Stimulated activated CD4-positive, alpha-beta T cell treated with anti-CD3 and anti-CD28 coated beads, TNF-alpha, amount 100 ng/mL, for 4 hours (primary cell): ENCODE data around the gene GDF7.

ENCODE experiments used
- DNase-seq, 3 experiments: peaks; one replicate each; pipeline ENCODE4 v3.0.0-alpha.2; 2020; ENCODE audit warnings: low read depth in 3 of 3

The GDF7 gene

GRCh38 chr2:20666304-20667150 lies at the start of gene GDF7:
TSS of gene GDF7 (plus strand) at chr2:20667144. CDS start at chr2:20667240, 96 bp downstream.
- DNase-seq: no peak

GRCh38 chr2:20617892-20618467 lies 49.0 kb upstream of the GDF7 start:
- no peak for DNase-seq

GRCh38 chr2:20618468-20618885 lies 48.5 kb upstream of the GDF7 start:
- DNase-seq: no peak

- no peak for DNase-seq
These were observed 47.9 kb upstream of the GDF7 start for GRCh38 chr2:20618886-20619521.

GRCh38 chr2:20619624-20620024 lies 47.3 kb upstream of the GDF7 start:
- no peak for DNase-seq

- DNase-seq: no peak
These were observed 46.7 kb upstream of the GDF7 start for GRCh38 chr2:20620271-20620681.

- DNase-seq: no peak
These were observed 46.1 kb upstream of the GDF7 start for GRCh38 chr2:20620696-20621365.

- no peak for DNase-seq
These were observed 45.3 kb upstream of the GDF7 start for GRCh38 chr2:20621366-20622295.

GRCh38 chr2:20622296-20622686 lies 44.7 kb upstream of the GDF7 start:
- DNase-seq: no peak

- no peak for DNase-seq
These were observed 44.2 kb upstream of the GDF7 start for GRCh38 chr2:20622731-20623130.

- DNase-seq: no peak
These were observed 43.7 kb upstream of the GDF7 start for GRCh38 chr2:20623241-20623640.

- DNase-seq: no peak
These were observed 43.2 kb upstream of the GDF7 start for GRCh38 chr2:20623741-20624155.

- no peak for DNase-seq
These were observed 42.6 kb upstream of the GDF7 start for GRCh38 chr2:20624156-20624883.

- DNase-seq: no peak
These were observed 42.0 kb upstream of the GDF7 start for GRCh38 chr2:20624884-20625485.

GRCh38 chr2:20625491-20626391 lies 41.2 kb upstream of the GDF7 start:
- no peak for DNase-seq

GRCh38 chr2:20626392-20626697 lies 40.6 kb upstream of the GDF7 start:
- DNase-seq: no peak

- no peak for DNase-seq
These were observed 40.0 kb upstream of the GDF7 start for GRCh38 chr2:20626698-20627513.

GRCh38 chr2:20627712-20628380 lies 39.1 kb upstream of the GDF7 start:
- DNase-seq: no peak
